A673 (cell line): ENCODE data around the gene MTR.

Experiments
- EZH2 ChIP-seq: fragments of 200-600 bp; sonication (generic); IDR thresholded peaks from 2 replicates; pipeline ENCODE4 v1.6.1; 2017; ENCODE audit warnings: borderline replicate concordance, low read depth, mild to moderate bottlenecking, mixed read lengths, antibody characterized with exemption, low read length; ENCODE audit not compliant: poor library complexity, severe bottlenecking
- TF ChIP-seq, protein P1 (sequence below): fragments of 300-800, 200-600 bp; sonication (generic); conservative IDR thresholded peaks from 2 replicates; pipeline ENCODE4 v1.5.1; 2017; ENCODE audit warnings: low read depth, mild to moderate bottlenecking, antibody characterized with exemption, low read length, moderate library complexity, mixed read lengths

DNA sequence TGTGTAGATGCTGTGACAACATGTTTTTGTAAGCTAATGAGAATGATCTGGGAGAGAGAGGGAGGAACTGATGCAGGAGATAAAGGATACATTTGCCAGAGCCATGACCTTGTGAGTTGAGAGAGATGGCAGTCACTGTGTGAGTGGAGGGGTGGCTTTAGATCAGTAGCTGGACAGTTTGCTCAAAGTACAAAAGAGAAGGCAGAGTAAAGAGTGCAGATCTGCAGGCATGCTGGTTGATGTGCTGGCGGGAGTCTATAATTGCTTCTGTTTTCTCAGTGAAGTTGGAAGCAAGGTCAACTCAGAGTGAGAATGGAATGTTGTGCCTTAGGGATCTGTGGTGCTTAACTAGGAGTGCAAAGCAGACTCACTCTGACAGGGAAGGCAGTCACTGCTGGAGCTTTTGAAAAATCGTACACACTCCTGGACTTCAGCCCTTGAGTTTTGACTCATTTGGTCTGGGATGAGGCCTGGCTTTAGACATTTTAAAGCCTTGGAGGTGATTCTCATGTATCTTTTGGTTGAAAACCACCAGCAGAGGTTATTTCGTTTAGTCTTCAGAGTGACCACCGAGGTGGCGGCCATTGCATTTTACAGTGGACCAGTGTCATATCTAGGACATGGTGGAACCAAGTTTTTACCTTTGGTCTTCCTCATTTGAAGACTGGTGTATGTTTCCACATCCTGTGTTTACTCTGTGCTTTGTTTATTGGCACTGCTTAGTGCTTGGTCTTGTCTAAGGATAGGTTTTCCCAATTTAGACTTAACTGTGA lies 49.6 kb downstream of the MTR start:
- TF ChIP-seq, protein P1, sequence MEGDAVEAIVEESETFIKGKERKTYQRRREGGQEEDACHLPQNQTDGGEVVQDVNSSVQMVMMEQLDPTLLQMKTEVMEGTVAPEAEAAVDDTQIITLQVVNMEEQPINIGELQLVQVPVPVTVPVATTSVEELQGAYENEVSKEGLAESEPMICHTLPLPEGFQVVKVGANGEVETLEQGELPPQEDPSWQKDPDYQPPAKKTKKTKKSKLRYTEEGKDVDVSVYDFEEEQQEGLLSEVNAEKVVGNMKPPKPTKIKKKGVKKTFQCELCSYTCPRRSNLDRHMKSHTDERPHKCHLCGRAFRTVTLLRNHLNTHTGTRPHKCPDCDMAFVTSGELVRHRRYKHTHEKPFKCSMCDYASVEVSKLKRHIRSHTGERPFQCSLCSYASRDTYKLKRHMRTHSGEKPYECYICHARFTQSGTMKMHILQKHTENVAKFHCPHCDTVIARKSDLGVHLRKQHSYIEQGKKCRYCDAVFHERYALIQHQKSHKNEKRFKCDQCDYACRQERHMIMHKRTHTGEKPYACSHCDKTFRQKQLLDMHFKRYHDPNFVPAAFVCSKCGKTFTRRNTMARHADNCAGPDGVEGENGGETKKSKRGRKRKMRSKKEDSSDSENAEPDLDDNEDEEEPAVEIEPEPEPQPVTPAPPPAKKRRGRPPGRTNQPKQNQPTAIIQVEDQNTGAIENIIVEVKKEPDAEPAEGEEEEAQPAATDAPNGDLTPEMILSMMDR = no peak
- no peak for TF ChIP-seq EZH2
